ENCODE measurements around the gene SSBP4.

The SSBP4 gene

DNA sequence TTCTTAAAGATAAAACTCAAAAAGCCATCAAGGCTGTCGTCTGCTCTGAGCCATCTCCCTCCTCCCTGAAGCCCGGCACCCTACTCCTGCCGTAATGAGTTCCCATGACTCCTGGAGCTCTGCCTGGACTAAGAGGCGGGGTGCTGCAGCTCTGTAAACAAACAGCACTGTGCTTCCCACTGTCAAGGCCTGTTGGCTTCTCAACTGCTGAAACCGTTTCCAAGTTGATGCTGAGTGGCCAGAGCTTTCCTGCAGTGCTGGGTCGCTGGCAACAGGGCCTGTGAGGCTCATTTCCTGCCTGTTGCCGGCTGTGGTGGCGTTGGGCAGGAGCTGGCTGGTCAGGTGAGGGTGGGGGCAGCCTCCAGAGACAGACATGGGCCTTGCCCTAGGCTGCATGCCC, 45.4 kb downstream of the SSBP4 start:
- H3K27ac Mint-ChIP-seq, result no peak overlapping the region

DNA sequence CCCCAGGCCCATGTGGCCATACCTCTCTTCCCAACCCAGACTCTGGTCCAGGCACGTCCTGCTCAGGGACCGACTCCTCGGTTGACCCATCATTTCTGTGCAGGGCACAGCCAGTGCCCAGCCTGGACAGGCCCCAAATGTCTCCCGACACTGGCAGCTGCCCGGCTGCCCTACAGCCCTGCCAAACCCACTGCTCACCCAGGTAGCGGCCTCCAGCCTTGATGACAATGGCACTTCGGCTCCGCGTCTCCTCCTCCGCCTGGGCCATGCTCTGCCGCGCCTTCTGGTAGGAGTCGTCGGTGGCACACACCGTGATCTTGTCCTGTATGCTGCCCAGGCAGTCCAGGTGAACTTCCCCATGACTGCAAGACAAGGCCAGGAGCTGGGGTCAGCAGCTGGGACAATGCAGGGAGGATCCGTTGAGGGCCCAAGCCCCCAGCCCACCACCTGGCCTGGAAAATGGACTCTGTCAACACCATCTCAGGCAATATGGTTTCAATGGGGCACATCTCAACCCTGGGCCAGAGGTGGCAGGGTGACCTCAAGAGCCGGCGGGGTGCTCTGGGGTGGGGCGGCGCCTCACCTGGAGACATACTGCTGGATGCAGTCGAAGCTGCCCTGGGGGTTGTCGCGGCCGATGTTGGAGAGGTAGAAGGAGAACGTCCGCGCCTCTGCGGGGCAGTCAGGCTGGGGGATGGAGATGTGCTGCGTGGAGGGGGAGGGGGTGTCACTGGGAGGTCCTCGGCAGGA, 46.2 kb downstream of the SSBP4 start:
- Mint-ChIP-seq H3K27me3 (no peaks in the 10 kb centered on the region), H3K9me3 (no peaks in the 10 kb centered on the region), H3K4me3 (no peak overlapping the region), H3K36me3 (peaks cover 22% of the 10 kb centered on the region), H3K4me1 (peaks cover 15% of the 10 kb centered on the region), H3K27ac (peak overlapping the region; percentile 38)
- DNase-seq (ENCODE audit: low spot score in 2 of 2) (no peak), ATAC-seq (ENCODE audit: low read depth) (no peak)

More for the DNA sequence above, 45.4 kb downstream of the SSBP4 start:
- DNase-seq (ENCODE audit: low spot score in 2 of 2) (no peak), ATAC-seq (ENCODE audit: low read depth) (no peak)
- Mint-ChIP-seq H3K9me3 (no peaks in the 10 kb centered on the region), H3K4me3 (no peak overlapping the region), H3K36me3 (peaks cover 22% of the 10 kb centered on the region), H3K4me1 (peaks cover 15% of the 10 kb centered on the region), H3K27me3 (no peaks in the 10 kb centered on the region)

DNA sequence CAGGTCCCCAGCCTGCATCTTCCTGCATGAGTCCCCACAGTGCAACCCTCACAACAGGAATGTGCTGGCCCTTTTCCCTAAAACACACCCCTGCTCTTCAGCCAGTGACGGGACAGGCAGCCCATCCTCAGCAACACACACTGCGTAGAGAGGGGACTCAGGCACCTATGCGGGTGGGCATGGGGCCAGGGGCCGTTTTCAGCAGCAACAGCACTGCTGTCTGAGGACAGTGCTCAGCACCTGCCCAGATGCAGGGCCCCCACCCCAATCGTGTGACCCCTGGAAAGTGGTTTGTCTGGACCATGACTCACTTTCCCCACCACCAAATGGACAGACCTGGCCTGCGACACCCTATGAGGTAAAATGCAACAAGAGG, 46.8 kb downstream of the SSBP4 start:
- Mint-ChIP-seq H3K9me3 (no peaks in the 10 kb centered on the region), H3K4me1 (peaks cover 15% of the 10 kb centered on the region), H3K4me3 (no peak overlapping the region), H3K27me3 (no peaks in the 10 kb centered on the region), H3K36me3 (peaks cover 20% of the 10 kb centered on the region), H3K27ac (peak overlapping the region; percentile 38)
- ATAC-seq (ENCODE audit: low read depth), result no peak
- DNase-seq (ENCODE audit: low spot score in 2 of 2), result no peak

DNA sequence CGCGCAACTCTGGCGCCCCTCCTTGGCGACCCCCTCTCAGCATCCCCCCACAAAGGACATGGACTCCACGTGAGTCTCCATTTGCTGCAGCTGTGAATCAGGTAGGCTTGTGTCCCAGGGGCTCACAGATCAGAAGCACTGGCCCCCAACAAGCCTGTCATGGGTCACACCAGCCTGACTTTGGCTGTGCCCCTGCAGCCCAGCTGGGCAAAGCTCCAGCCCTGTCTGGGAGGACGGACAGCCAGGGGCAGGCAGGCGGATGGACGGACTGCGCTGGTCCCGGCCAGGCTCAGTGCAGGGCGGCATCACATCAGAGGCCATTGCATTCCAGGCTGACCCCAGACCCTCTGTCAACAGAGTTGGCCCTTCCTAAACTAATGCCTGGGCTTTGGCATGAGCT, 47.2 kb downstream of the SSBP4 start:
- no peak for DNase-seq (ENCODE audit: low spot score in 2 of 2)
- ATAC-seq (ENCODE audit: low read depth), result no peak
- Mint-ChIP-seq H3K9me3 (no peaks in the 10 kb centered on the region), H3K4me3 (no peak overlapping the region), H3K36me3 (peaks cover 19% of the 10 kb centered on the region), H3K4me1 (peaks cover 15% of the 10 kb centered on the region), H3K27ac (no peak overlapping the region), H3K27me3 (no peaks in the 10 kb centered on the region)

DNA sequence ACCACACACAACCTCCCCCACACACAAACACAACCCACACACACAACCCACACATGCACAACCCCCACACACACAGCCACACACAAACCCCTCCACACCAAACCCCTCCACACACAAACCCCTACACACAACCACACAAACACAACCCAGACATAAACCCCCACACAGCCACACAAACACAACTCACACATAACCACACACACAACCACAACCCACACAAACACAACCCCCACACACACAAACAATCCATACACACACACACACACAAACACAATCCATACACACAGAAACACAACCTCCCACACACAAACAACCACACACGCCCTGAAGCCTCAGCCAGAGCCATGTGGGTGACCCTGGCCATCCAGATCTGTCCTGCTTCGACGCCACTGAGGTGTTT, 48.8 kb downstream of the SSBP4 start:
- H3K27me3 Mint-ChIP-seq, result no peaks in the 10 kb centered on the region
- no peaks in the 10 kb centered on the region for H3K9me3 Mint-ChIP-seq
- H3K4me3 Mint-ChIP-seq, result no peak overlapping the region
- H3K27ac Mint-ChIP-seq, result peak overlapping the region; percentile 76
- H3K36me3 Mint-ChIP-seq, result peaks cover 11% of the 10 kb centered on the region
- DNase-seq (ENCODE audit: low spot score in 2 of 2), result no peak
- H3K4me1 Mint-ChIP-seq, result peaks cover 10% of the 10 kb centered on the region
- no peak for ATAC-seq (ENCODE audit: low read depth)

DNA sequence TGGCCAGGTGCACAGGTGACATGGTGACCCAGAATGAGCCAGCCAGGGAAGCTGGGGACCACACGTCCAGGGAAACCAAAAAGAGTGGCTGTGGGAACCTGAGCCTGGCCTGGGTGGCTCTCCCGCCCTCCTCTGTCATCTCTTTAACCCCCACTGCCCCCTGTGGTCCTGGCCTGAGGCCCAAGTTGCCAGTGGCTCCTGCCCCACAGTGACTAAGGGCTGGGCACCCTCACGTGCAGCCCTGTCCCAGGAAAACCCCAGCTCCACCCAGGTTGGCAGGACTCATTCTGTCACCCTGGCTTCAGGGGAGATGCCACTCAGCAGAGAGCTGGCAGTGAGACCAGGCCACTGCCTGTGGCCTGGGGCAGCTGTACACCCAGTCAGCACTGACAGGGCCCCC, 49.3 kb downstream of the SSBP4 start:
- H3K4me1 Mint-ChIP-seq, result peaks cover 10% of the 10 kb centered on the region
- H3K9me3 Mint-ChIP-seq, result no peaks in the 10 kb centered on the region
- no peak for ATAC-seq (ENCODE audit: low read depth)
- H3K27me3 Mint-ChIP-seq, result no peaks in the 10 kb centered on the region
- no peak for DNase-seq (ENCODE audit: low spot score in 2 of 2)
- peaks cover 10% of the 10 kb centered on the region for H3K36me3 Mint-ChIP-seq
- H3K27ac Mint-ChIP-seq, result peak overlapping the region; percentile 76
- no peak overlapping the region for H3K4me3 Mint-ChIP-seq

DNA sequence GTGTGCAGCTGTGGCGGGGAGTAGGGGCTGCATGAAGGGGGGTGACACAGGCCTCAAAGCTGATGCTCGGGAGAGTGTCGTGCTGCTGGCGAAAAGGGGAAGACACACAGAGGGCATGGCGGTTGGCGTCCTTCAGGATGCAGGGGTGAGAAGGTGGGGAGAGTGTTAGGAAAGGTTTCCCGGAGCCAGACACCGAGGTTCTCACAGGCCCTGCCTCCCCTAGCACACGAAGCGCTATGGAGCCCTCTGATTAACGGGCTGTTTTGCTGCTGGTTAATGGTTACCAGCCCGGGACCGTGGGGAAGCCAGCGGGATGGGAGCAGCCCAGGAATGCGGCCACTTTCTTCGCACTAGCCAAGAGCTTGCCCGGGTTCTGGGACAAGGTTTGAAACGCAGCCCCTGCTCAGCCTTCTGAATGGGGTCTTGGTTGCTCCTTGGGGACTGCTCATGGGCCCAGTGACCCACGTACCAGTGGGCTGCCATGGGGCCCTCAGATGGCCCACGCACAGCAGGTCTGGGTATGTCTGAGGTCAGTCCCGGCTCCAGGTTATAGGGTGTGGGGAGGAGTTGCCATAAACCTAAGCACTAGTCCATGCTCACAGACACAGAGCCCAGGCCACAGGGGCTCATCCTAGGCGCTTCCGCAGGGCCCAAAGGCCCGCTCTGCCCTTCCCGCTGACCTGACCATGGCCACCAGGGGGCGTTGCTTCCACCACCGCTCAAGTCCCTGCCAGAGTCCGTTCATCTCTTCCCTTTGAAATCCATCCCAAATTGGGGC, 50.1 kb downstream of the SSBP4 start:
- peaks cover 10% of the 10 kb centered on the region for H3K36me3 Mint-ChIP-seq
- H3K4me1 Mint-ChIP-seq, result peaks cover 10% of the 10 kb centered on the region
- H3K4me3 Mint-ChIP-seq, result no peak overlapping the region
- ATAC-seq (ENCODE audit: low read depth) (peak; percentile 72), DNase-seq (ENCODE audit: low spot score in 2 of 2) (peak; percentile 44 to 66)
- H3K27ac Mint-ChIP-seq, result peak overlapping the region; percentile 38
- no peaks in the 10 kb centered on the region for H3K27me3 Mint-ChIP-seq
- no peaks in the 10 kb centered on the region for H3K9me3 Mint-ChIP-seq

DNA sequence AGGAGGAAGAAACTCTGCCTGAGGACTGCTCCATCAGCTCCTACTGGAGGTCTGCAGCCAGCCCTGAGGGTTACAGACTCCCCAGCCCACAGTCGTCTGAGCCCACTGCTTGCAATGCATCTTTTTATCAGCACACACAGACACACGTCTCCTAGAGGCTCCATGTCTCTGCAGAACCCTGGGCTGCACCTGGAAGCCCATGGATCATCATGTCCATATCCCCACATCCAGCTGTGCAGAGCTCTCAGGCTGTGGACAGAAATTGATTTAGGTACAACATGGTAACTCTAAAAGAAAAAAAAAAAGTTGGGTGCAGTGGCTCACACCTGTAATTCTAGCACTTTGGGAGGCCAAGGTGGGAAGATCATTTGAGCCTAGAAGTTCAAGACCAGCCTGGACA, 51.6 kb downstream of the SSBP4 start:
- Mint-ChIP-seq H3K27me3 (no peaks in the 10 kb centered on the region), H3K27ac (no peak overlapping the region), H3K36me3 (peaks cover 4% of the 10 kb centered on the region), H3K4me3 (no peak overlapping the region), H3K9me3 (no peaks in the 10 kb centered on the region), H3K4me1 (peaks cover 13% of the 10 kb centered on the region)
- ATAC-seq (ENCODE audit: low read depth) (no peak), DNase-seq (ENCODE audit: low spot score in 2 of 2) (no peak)

DNA sequence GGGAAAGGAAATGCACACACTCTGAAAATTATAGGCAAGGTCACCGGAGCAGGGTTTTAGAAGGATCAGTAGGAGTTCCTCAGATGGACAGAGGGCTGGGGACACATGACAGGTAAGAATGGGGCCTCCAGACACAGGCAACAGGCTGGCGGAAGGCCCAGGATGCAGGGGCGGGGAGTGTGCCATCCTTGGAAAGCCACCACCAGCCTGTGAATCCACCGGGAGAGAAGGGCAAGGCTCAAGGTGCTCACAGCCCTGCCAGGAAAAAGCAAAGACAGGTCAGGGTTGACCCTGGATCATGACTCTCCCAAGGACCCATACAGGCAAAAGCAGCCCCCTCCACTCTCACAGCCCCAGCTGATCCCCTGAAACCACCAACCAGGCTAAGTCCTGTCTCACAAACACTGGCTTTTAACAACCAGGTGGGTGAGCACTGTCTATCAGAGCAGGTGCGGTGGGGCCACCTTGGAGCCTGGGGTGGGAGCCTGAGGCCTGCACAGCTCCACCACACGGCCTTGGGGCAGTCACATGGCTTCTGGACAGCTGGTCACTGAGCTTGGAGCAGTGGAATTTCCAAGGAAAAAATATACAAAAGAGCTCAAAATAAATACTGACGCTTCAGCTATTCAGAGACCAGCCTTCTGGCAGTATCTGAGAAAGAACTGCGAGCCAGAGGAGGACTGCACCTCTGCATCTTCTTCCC, 54.0 kb downstream of the SSBP4 start:
- Mint-ChIP-seq H3K27ac (peak overlapping the region; percentile 32), H3K27me3 (no peaks in the 10 kb centered on the region), H3K36me3 (peaks cover 3% of the 10 kb centered on the region), H3K4me3 (no peak overlapping the region), H3K4me1 (peaks cover 15% of the 10 kb centered on the region), H3K9me3 (no peaks in the 10 kb centered on the region)
- DNase-seq (ENCODE audit: low spot score in 2 of 2) (no peak), ATAC-seq (ENCODE audit: low read depth) (no peak)

DNA sequence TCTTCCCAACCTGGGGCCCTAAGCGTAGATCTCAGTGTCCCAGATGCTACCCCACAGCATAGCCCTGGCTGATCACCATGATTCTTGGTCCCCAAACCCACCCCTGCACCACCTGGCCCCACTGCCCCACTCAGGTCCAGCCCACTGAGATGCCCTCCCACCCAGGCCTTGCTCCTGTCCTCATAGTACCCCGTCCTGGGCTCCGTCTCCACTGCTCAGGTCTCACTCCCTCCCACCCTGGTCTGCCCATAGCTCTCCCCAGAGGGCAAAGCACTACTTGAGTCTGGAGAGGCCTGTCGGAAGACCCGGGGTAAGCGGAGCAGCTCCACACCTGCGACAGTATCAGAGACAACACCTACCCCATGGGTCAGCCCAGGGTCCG, 54.5 kb downstream of the SSBP4 start:
- Mint-ChIP-seq H3K4me3 (no peak overlapping the region), H3K36me3 (peaks cover 2% of the 10 kb centered on the region), H3K9me3 (no peaks in the 10 kb centered on the region), H3K27me3 (no peaks in the 10 kb centered on the region), H3K4me1 (peaks cover 18% of the 10 kb centered on the region), H3K27ac (no peak overlapping the region)
- no peak for ATAC-seq (ENCODE audit: low read depth)
- no peak for DNase-seq (ENCODE audit: low spot score in 2 of 2)

DNA sequence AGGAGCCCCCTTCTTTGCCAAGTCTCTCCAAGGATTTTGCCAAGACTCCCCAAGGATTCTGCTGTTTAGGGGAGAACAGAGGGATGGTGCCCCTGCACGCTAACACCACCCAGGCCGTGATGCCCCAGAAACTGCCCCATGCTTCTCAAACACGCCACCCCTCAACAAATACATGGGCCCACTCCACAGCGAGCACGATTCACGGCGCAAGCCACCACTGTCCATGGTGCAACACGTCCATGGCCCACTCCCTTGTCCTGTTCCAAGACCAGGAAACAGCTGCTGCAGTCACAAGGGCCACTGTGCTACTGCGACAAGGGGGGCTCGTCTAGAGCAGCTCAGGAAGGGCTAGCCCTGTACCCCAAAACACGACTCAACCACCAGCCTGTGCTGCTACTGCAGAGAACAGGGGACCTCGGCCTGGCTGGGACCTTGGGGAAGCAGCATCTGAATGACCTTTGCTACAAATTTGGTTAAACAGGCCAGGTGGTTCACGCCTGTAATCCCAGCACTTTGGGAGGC, 55.2 kb downstream of the SSBP4 start:
- Mint-ChIP-seq H3K27ac (no peak overlapping the region), H3K4me1 (peaks cover 22% of the 10 kb centered on the region), H3K4me3 (no peak overlapping the region), H3K36me3 (no peaks in the 10 kb centered on the region), H3K9me3 (no peaks in the 10 kb centered on the region), H3K27me3 (no peaks in the 10 kb centered on the region)
- ATAC-seq (ENCODE audit: low read depth) (no peak), DNase-seq (ENCODE audit: low spot score in 2 of 2) (no peak)

DNA sequence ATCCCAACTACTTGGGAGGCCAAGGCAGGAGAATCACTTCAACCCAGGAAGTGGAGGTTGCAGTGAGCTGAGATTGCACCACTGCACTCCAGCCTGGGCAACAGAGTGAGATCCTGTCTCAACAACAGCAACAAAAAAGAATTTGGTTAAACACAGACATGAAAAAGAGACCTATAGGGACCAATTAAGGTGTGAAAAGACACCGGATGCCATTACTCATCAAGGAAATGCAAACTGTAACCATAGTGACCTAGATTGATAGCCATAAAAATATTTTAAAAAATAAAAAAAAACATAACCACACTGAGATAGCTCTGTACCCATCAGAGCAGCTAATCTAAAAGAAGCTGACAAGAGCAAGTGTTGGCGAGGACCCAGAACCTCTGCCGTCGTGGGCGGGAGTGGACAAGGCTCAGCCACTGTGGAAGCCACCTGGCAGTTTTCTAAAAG, 55.8 kb downstream of the SSBP4 start:
- ATAC-seq (ENCODE audit: low read depth) (peak; percentile 53), DNase-seq (ENCODE audit: low spot score in 2 of 2) (no peak)
- H3K4me3 Mint-ChIP-seq, result no peak overlapping the region
- no peaks in the 10 kb centered on the region for H3K9me3 Mint-ChIP-seq
- peak overlapping the region; percentile 6 for H3K27ac Mint-ChIP-seq
- no peaks in the 10 kb centered on the region for H3K27me3 Mint-ChIP-seq
- peaks cover 27% of the 10 kb centered on the region for H3K4me1 Mint-ChIP-seq
- H3K36me3 Mint-ChIP-seq, result no peaks in the 10 kb centered on the region

DNA sequence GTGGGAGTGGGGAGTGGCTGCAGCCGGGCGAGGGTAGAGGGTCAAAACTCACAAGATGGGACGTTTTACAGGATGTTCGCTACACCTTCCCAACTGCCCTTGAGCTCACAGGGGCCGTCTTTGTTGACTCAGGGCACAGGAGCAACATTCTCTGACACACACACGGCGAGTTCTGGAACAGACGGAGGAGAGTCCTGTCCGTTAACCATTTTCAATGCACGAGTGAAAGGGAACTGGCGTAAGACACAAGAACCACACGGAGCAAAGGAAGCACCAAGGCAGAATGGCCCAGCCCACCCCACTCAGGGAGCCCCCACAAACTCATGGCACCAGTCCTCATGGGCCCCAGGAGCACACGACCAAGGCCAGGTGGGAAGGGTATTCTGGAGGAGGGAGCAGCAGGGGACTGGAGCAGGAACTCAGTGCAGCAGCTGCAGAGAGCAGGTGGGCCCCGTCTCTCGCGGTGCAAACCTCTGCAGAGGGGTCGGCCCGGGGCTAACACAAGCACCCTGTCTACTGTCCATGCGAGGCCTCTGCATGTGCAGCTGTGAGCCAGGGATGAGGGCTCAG, 56.6 kb downstream of the SSBP4 start:
- H3K36me3 Mint-ChIP-seq, result no peaks in the 10 kb centered on the region
- DNase-seq (ENCODE audit: low spot score in 2 of 2), result no peak
- H3K27me3 Mint-ChIP-seq, result no peaks in the 10 kb centered on the region
- H3K9me3 Mint-ChIP-seq, result no peaks in the 10 kb centered on the region
- peak overlapping the region; percentile 6 for H3K27ac Mint-ChIP-seq
- no peak overlapping the region for H3K4me3 Mint-ChIP-seq
- no peak for ATAC-seq (ENCODE audit: low read depth)
- H3K4me1 Mint-ChIP-seq, result peaks cover 30% of the 10 kb centered on the region

Data from memory B cell (primary cell).